CD4-positive, alpha-beta memory T cell (primary cell): ENCODE data around the gene ANGEL1. TPM values are rescaled to one million over a fixed set of nuclear protein-coding genes. Genes with fewer than 3 reads are reported as not detected.

Experiments
- CTCF ChIA-PET: fragments of 350-600 bp; sonication (Branson Sonifier 250); formaldehyde crosslinking; loops from one replicate; lab custom pipeline; 2021; ENCODE audit warnings: inconsistent platforms; ENCODE audit not compliant: partially characterized antibody; lab: Charles Lee
- POLR2A ChIA-PET: fragments of 350-600 bp; sonication (Branson Sonifier 250); formaldehyde crosslinking; loops from one replicate; lab custom pipeline; 2021; ENCODE audit not compliant: partially characterized antibody; lab: Charles Lee
- DNase-seq, 5 donors: peaks; one replicate each; pipeline versions ENCODE4 v3.0.0 to v3.0.0-alpha.2; 2020 to 2022; ENCODE audit warnings: mixed read lengths in 1 of 5
- H3K27ac ChIP-seq: one replicate; pipeline ENCODE4 v1.7.0; 2013; ENCODE audit warnings: low read depth, low read length
- H3K27me3 ChIP-seq: 2 replicates; pipeline ENCODE4 v1.7.0; 2013; ENCODE audit warnings: mild to moderate bottlenecking, low read length, moderate library complexity; ENCODE audit not compliant: insufficient read depth
- H3K36me3 ChIP-seq: 2 replicates; pipeline ENCODE4 v1.7.0; 2013; ENCODE audit warnings: mild to moderate bottlenecking, low read length, moderate library complexity; ENCODE audit not compliant: insufficient read depth
- H3K4me1 ChIP-seq: 2 replicates; pipeline ENCODE4 v1.7.0; 2013; ENCODE audit warnings: mild to moderate bottlenecking, low read length, moderate library complexity; ENCODE audit not compliant: insufficient read depth
- H3K4me3 ChIP-seq, 2 donors: one replicate each; pipeline ENCODE4 v1.7.0; 2013; ENCODE audit warnings: low read length in 2 of 2, mild to moderate bottlenecking in 1 of 2
- H3K9me3 ChIP-seq, 2 donors: one replicate each; pipeline ENCODE4 v1.7.0; 2013; ENCODE audit warnings: low read length in 2 of 2, control low read depth in 1 of 2; ENCODE audit not compliant: control insufficient read depth in 1 of 2
- H3K27ac Mint-ChIP-seq, 7 donors: one replicate each; pipeline ENCODE4 v1.8.0; 2020 to 2021; ENCODE audit warnings: mixed read lengths in 7 of 7, mild to moderate bottlenecking in 6 of 7, inconsistent platforms in 3 of 7, moderate library complexity in 3 of 7
- H3K27me3 Mint-ChIP-seq, 2 donors: one replicate each; pipeline ENCODE4 v1.8.0; 2020 to 2021; ENCODE audit warnings: mixed read lengths in 2 of 2
- H3K36me3 Mint-ChIP-seq, 2 donors: one replicate each; pipeline ENCODE4 v1.8.0; 2020 to 2021; ENCODE audit warnings: mixed read lengths in 2 of 2, inconsistent platforms in 1 of 2, mild to moderate bottlenecking in 1 of 2
- H3K4me1 Mint-ChIP-seq, 4 donors: one replicate each; pipeline ENCODE4 v1.8.0; 2020 to 2021; ENCODE audit warnings: mixed read lengths in 4 of 4, mild to moderate bottlenecking in 1 of 4
- H3K4me3 Mint-ChIP-seq, 8 donors: one replicate each; pipeline ENCODE4 v1.8.0; 2020 to 2021; ENCODE audit warnings: mixed read lengths in 8 of 8, mild to moderate bottlenecking in 7 of 8, moderate library complexity in 6 of 8, inconsistent platforms in 3 of 8
- H3K9me3 Mint-ChIP-seq, 8 donors: one replicate each; pipeline ENCODE4 v1.8.0; 2020 to 2021; ENCODE audit warnings: mixed read lengths in 8 of 8, mild to moderate bottlenecking in 5 of 8, inconsistent platforms in 3 of 8, moderate library complexity in 1 of 8
- intact Hi-C: fragments of 100-400 bp; cut with micrococcal nuclease; formaldehyde crosslinking; loops from one replicate; pipeline ENCODE4 v1.15.1; 2023
- polyA plus RNA-seq, 2 donors: library from polyadenylated mRNA; unstranded; fragments of 300-500 nt; fragmentation: Illumina TruSeq; gene quantifications; one replicate each; pipeline ENCODE4 v1.2.3, GENCODE V29; 2021
- total RNA-seq, 2 experiments: library from RNA; stranded (reverse); gene quantifications; one replicate each; pipeline ENCODE4 v1.2.3, GENCODE V29; 2021

Gene ANGEL1
- total RNA-seq (10 to 100 TPM; 26.1 to 28.0 TPM), polyA plus RNA-seq (10 to 100 TPM; 17.9 to 32.0 TPM)

DNA sequence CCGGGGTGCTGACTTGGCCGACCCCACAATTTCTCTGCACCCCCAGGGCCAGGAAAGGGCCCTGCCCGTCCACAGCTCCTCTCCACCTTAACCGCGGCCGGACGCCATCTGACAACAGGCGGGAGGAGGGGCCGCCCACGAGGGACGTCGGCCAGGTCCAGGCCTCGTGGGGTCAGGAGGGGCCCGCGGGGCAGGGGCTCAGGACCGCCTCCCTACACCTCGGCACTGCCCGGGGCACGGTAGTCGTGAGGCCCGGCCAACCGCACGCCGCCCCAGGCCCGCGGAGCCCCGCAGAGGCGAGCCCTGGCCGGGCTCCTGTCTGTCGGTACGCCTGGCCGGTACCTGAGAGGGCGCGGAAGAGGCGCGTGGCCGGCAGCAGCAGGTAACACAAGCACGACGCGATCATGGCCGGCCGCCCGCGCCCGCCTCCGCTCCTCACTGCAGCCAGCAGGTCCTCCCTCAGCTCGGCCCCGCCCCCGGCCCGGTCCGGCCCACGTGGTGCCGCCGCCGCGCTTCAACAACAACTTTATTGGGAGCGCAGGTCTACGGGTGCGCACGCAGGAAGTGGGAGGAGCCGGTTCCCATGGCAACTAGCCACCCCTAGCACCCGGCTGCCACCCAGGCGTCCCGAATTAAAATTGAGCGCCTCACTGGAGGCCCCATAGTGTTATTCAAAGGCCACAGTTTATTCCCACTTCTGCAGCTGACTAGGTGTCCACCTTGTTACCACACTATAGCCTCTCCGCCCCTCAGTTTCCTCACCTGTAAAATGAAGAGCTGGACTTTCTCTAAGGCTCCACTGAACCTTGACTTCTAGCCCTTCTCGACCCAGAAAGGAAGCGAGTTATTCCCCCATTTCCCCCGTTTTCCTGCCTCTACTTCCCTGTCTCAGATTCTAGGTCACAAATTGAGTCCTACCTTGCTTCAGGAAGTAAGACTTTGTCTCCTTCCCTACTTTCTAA, at the start of gene ANGEL1:
Gene ANGEL1, minus strand, starts transcription at position 461 of the 962 bp plus-strand sequence. Its CDS starts 55 bp downstream, at position 406.
- Mint-ChIP-seq H3K27me3 (peaks cover 0 to 2% of the 10 kb centered on the region in 2 donors), H3K9me3 (no peaks in the 10 kb centered on the region), H3K27ac (peak within 1 kb of the TSS; percentile 93 to 98 (median 95)), H3K36me3 (peaks cover 13 to 18% of the 10 kb centered on the region in 2 donors), H3K4me1 (peaks cover 21 to 37% (median 28%) of the 10 kb centered on the region in 4 donors), H3K4me3 (peak within 1 kb of the TSS; percentile 87 to 98 (median 94))
- CTCF ChIA-PET = interaction anchor here (0.6 to 6.7 kb wide), 9 partner anchors 11 to 259 kb away, joined by 3 to 74 read pairs (median 3); no protein-coding TSS in a partner anchor
- intact Hi-C loops = loop anchor here (1.0 to 5.0 kb wide), 7 partner anchors 52 to 660 kb away; partner anchors contain the start of genes CIPC, GPATCH2L, GSTZ1 and POMT2
- H3K4me1 ChIP-seq = peaks cover 24% of the 10 kb centered on the region
- H3K36me3 ChIP-seq = peaks cover 12% of the 10 kb centered on the region
- no peaks in the 10 kb centered on the region for H3K9me3 ChIP-seq
- H3K27me3 ChIP-seq = no peaks in the 10 kb centered on the region
- peak; percentile 94 to 97 (median 96) for DNase-seq
- H3K4me3 ChIP-seq = peak within 1 kb of the TSS; percentile 43 to 78
- POLR2A ChIA-PET = interaction anchor here (0.6 to 2.7 kb wide), 19 partner anchors 14 to 830 kb away, joined by 3 to 14 read pairs (median 4); partner anchors contain the start of genes GSTZ1, POMT2, TGFB3 and VASH1
- peak within 1 kb of the TSS; percentile 76 for H3K27ac ChIP-seq

DNA sequence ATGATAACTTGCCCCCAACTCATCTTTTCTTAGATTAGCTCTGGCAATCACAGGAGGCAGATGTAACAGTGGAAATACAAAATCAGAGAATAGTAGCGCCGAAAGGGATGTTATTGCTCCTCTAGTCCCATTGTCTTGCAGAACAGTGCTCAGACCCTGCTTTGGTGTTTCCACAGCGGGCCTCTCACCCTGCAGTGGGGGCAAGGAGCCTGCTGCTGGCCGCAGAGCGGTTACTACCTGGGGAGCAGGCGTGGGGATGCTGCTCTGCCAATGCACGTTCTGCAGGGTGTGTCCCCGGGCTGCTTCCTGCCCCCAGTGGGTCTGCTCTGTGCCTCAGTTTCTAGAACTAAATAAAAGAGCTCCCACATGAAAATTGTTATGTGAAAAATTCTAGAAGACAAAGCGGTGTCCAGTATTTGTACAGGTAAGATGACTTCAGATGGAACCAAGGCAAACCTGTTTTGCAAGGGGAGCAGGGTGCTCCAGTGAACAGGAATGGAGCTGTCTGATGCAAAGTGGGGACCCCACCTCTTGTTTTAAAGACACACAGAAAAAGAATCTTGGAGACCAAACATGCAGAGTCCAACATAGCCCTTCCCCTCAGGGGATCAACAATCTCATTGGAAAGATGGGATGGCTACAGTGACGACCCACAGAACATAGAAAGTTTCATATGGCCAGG, 49.0 kb upstream of the ANGEL1 start:
- no peaks in the 10 kb centered on the region for H3K9me3 ChIP-seq
- no peak overlapping the region for H3K27ac Mint-ChIP-seq

GRCh38 chr14:76856769-76857168, 44.1 kb upstream of the ANGEL1 start:
- intact Hi-C loops = no loop called here
- Mint-ChIP-seq H3K4me1 (no peaks in the 10 kb centered on the region), H3K27ac (no peak overlapping the region), H3K9me3 (no peaks in the 10 kb centered on the region), H3K27me3 (peaks cover 14 to 21% of the 10 kb centered on the region in 2 donors), H3K36me3 (no peaks in the 10 kb centered on the region), H3K4me3 (no peak overlapping the region)
- DNase-seq = no peak
- H3K36me3 ChIP-seq = no peaks in the 10 kb centered on the region
- ChIA-PET CTCF (interaction anchor here (1.2 kb wide), 1 partner anchor 238 kb away, joined by 3 read pairs; no protein-coding TSS in a partner anchor), POLR2A (no interaction called here)
- H3K27ac ChIP-seq = no peak overlapping the region
- H3K9me3 ChIP-seq = no peaks in the 10 kb centered on the region
- H3K4me1 ChIP-seq = no peaks in the 10 kb centered on the region
- H3K4me3 ChIP-seq = no peak overlapping the region
- H3K27me3 ChIP-seq = no peaks in the 10 kb centered on the region

More for the DNA sequence above, 49.0 kb upstream of the ANGEL1 start:
- intact Hi-C loops = no loop called here
- H3K27ac ChIP-seq = no peak overlapping the region
- no peak overlapping the region for H3K4me3 ChIP-seq
- ChIA-PET POLR2A (interaction anchor here (0.7 kb wide), 1 partner anchor 47 kb away, joined by 4 read pairs; no protein-coding TSS in a partner anchor), CTCF (interaction anchor here (1.4 to 2.6 kb wide), 3 partner anchors 12 to 262 kb away, joined by 5 to 9 read pairs (median 5); no protein-coding TSS in a partner anchor)
- Mint-ChIP-seq H3K36me3 (no peaks in the 10 kb centered on the region), H3K27me3 (peaks cover 3 to 12% of the 10 kb centered on the region in 2 donors), H3K4me3 (no peak overlapping the region), H3K4me1 (peaks cover 11 to 20% (median 15%) of the 10 kb centered on the region in 4 donors), H3K9me3 (no peaks in the 10 kb centered on the region)
- no peaks in the 10 kb centered on the region for H3K36me3 ChIP-seq
- H3K4me1 ChIP-seq = no peaks in the 10 kb centered on the region
- DNase-seq = no peak
- no peaks in the 10 kb centered on the region for H3K27me3 ChIP-seq

DNA sequence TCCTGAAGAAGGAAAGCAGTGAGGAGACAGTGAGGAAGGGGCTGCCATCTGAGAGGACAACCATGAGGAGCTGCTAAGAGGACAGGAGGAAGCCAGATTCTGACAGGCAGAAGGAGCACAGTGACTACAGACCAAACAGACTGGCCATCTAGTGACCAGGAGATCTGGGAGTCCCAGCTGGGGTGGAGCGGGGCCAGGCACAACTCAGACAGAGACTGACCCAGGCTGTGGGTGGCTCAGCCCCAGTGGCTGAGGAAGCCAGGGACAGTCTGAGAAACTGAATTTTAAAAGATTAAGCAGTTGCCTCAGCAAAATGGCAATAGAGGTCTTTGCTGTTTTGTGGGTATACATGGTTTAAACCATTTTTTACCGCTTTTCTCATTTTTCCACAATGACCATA, 42.4 kb upstream of the ANGEL1 start:
- Mint-ChIP-seq H3K4me3 (no peak overlapping the region), H3K36me3 (no peaks in the 10 kb centered on the region), H3K4me1 (no peaks in the 10 kb centered on the region), H3K27ac (no peak overlapping the region), H3K27me3 (peaks cover 14 to 15% of the 10 kb centered on the region in 2 donors), H3K9me3 (no peaks in the 10 kb centered on the region)
- Histone ChIP-seq H3K9me3 (no peaks in the 10 kb centered on the region), H3K4me3 (no peak overlapping the region), H3K4me1 (no peaks in the 10 kb centered on the region), H3K36me3 (no peaks in the 10 kb centered on the region), H3K27ac (no peak overlapping the region), H3K27me3 (no peaks in the 10 kb centered on the region)
- POLR2A ChIA-PET = no interaction called here
- DNase-seq = no peak
- intact Hi-C loops = no loop called here
- CTCF ChIA-PET = interaction anchor here (1.2 to 1.6 kb wide), 2 partner anchors 145 to 216 kb away, joined by 3 to 4 read pairs; no protein-coding TSS in a partner anchor

DNA sequence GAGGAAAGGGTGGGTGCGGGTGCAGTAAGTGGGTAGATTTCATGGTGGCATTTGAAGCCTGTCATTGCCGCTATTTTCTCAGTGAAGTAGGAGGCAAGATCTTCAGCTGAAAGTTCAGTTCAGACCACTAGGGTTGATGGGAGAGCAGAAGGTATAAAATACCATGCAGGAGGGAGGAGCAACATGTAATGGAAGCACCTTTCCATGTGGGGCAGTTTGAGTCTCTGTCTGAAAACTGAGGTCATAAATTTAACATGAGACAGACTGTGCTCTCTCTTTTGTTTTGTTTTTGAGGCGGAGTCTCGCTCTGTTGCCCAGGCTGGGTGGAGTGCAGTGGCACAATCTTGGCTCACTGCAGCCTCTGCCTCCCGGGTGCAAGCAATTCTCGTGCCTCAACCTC, 36.2 kb upstream of the ANGEL1 start:
- no peaks in the 10 kb centered on the region for H3K9me3 Mint-ChIP-seq
- intact Hi-C loops = no loop called here
- Histone ChIP-seq H3K4me1 (peaks cover 10% of the 10 kb centered on the region), H3K27ac (no peak overlapping the region), H3K4me3 (no peak overlapping the region), H3K9me3 (no peaks in the 10 kb centered on the region), H3K36me3 (no peaks in the 10 kb centered on the region), H3K27me3 (no peaks in the 10 kb centered on the region)
- peaks cover 7 to 9% of the 10 kb centered on the region in 2 donors for H3K27me3 Mint-ChIP-seq
- H3K27ac Mint-ChIP-seq = no peak overlapping the region
- POLR2A ChIA-PET = no interaction called here
- DNase-seq = no peak
- no peak overlapping the region for H3K4me3 Mint-ChIP-seq
- H3K36me3 Mint-ChIP-seq = no peaks in the 10 kb centered on the region
- peaks cover 6 to 9% (median 7%) of the 10 kb centered on the region in 4 donors for H3K4me1 Mint-ChIP-seq
- CTCF ChIA-PET = interaction anchor here (1.2 kb wide), 1 partner anchor 26 kb away, joined by 3 read pairs; no protein-coding TSS in a partner anchor

GRCh38 chr14:76846331-76847047, 33.8 kb upstream of the ANGEL1 start:
- Histone ChIP-seq H3K27me3 (no peaks in the 10 kb centered on the region), H3K4me3 (no peak overlapping the region), H3K9me3 (no peaks in the 10 kb centered on the region), H3K27ac (no peak overlapping the region), H3K36me3 (no peaks in the 10 kb centered on the region), H3K4me1 (peaks cover 12% of the 10 kb centered on the region)
- no peaks in the 10 kb centered on the region for H3K36me3 Mint-ChIP-seq
- H3K27ac Mint-ChIP-seq = peak overlapping the region in 1 of 7 donors; percentile 1
- ChIA-PET POLR2A (no interaction called here), CTCF (interaction anchor here (0.9 to 1.2 kb wide), 2 partner anchors 9 to 61 kb away, joined by 3 read pairs; no protein-coding TSS in a partner anchor)
- intact Hi-C loops = no loop called here
- H3K4me1 Mint-ChIP-seq = peaks cover 6 to 9% (median 8%) of the 10 kb centered on the region in 4 donors
- no peak for DNase-seq
- peaks cover 7 to 12% of the 10 kb centered on the region in 2 donors for H3K27me3 Mint-ChIP-seq
- no peaks in the 10 kb centered on the region for H3K9me3 Mint-ChIP-seq
- no peak overlapping the region for H3K4me3 Mint-ChIP-seq
